Erythroblast (primary cell): Measurements from ENCODE around the gene POR.

Experiments used
- GATA1 ChIP-seq: IDR thresholded peaks from 2 replicates; pipeline ENCODE4 v1.6.1; 2011; ENCODE audit warnings: low read depth, mild to moderate bottlenecking, control low read depth, low read length, moderate library complexity
- POLR2A ChIP-seq: IDR thresholded peaks from 2 replicates; pipeline ENCODE4 v1.6.1; 2011; ENCODE audit warnings: mild to moderate bottlenecking, low read length

- no peak for TF ChIP-seq POLR2A
- TF ChIP-seq GATA1, result no peak
These were observed 35.2 kb upstream of the POR start for GRCh38 chr7:75879771-75880184.
